ENCODE measurements around the gene CYTH2. TPM values are rescaled to one million over a fixed set of nuclear protein-coding genes. Genes with fewer than 3 reads are reported as not detected.
"Not testable (repeated sequence)": the region's sequence is repeated elsewhere in the genome, so short reads cannot be mapped to it uniquely, and the experiment has no call there.

Gene CYTH2
- polyA plus RNA-seq, 6 donors from 2014 or later, result 10.0 to 29.9 (median 20.3) TPM

- no peak for ATAC-seq (ENCODE audit: low read depth in 2 of 2)
- no peak overlapping the region for H3K27ac Mint-ChIP-seq
Observed at GRCh38 chr19:48484931-48485612, 15.9 kb downstream of the CYTH2 start.

GRCh38 chr19:48486706-48487105 lies 17.5 kb downstream of the CYTH2 start:
- peaks cover 12 to 20% (median 19%) of the 10 kb centered on the region in 3 donors for H3K4me1 Mint-ChIP-seq
- H3K27me3 Mint-ChIP-seq, result peaks cover under 1 to 17% (median 13%) of the 10 kb centered on the region in 3 donors
- not testable (repeated sequence) for H3K9me3 Mint-ChIP-seq; ATAC-seq (ENCODE audit: low read depth in 2 of 2); DNase-seq; H3K27ac Mint-ChIP-seq; H3K36me3 Mint-ChIP-seq
- peak overlapping the region in 1 of 8 donors; percentile 39 for H3K4me3 Mint-ChIP-seq

More at GRCh38 chr19:48484931-48485612, 15.9 kb downstream of the CYTH2 start:
- no peak for DNase-seq
- Mint-ChIP-seq H3K36me3 (no peaks in the 10 kb centered on the region), H3K4me3 (no peak overlapping the region), H3K4me1 (peaks cover 9 to 20% (median 19%) of the 10 kb centered on the region in 3 donors), H3K27me3 (peaks cover 0 to 17% (median 12%) of the 10 kb centered on the region in 3 donors), H3K9me3 (no peaks in the 10 kb centered on the region)

DNA sequence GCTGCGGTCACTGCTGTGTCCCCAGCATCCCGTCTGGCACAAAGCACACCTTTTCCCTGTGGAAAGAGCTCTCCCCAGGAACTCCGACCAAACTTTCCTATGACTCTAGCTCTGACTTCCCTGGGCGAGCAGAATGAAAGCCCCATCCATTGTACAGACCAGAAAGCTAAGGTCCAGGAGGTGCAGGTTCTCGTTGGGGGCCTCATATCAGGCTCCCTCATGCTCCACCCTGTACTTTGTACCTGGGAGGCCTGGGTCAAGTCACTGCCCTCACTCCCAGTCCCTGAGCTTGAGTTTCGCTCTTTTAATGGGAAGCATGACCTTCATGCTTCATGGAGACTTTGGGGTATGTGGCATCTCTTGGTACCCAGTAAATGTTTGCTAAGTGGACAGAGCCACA lies 18.4 kb downstream of the CYTH2 start:
- Mint-ChIP-seq H3K9me3 (no peaks in the 10 kb centered on the region), H3K4me3 (peak overlapping the region in 2 of 8 donors; percentile 21 to 25), H3K4me1 (peaks cover 21 to 27% (median 25%) of the 10 kb centered on the region in 3 donors), H3K27me3 (peaks cover 8 to 25% (median 22%) of the 10 kb centered on the region in 3 donors), H3K36me3 (no peaks in the 10 kb centered on the region), H3K27ac (no peak overlapping the region)
- no peak for ATAC-seq (ENCODE audit: low read depth in 2 of 2)
- no peak for DNase-seq

DNA sequence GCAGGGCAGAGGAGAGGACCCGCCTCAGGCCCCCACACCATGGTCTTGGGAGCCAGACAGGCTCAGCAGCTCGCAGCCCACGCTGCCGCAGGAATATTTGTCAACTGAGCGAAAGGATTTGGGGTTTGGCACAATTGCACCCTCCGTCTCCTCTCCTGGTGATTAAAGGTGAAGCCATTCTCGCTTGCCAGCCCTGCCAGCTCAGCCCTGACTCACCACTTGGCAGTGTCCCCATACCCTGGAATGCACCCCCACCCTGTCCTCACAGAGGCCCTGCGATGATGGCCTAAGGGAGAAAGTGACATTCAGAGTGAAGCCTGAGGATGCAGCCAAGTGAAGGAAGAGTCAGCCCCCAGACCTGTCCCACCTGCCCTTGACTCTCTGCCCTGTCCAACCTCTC lies 18.8 kb downstream of the CYTH2 start:
- Mint-ChIP-seq H3K27ac (no peak overlapping the region), H3K4me1 (peaks cover 25 to 31% (median 29%) of the 10 kb centered on the region in 3 donors), H3K36me3 (no peaks in the 10 kb centered on the region), H3K27me3 (peaks cover 10 to 29% (median 26%) of the 10 kb centered on the region in 3 donors), H3K9me3 (peaks cover 0 to 2% (median 0%) of the 10 kb centered on the region in 7 donors), H3K4me3 (peak overlapping the region in 1 of 8 donors; percentile 38)
- DNase-seq (no peak), ATAC-seq (ENCODE audit: low read depth in 2 of 2) (no peak)

DNA sequence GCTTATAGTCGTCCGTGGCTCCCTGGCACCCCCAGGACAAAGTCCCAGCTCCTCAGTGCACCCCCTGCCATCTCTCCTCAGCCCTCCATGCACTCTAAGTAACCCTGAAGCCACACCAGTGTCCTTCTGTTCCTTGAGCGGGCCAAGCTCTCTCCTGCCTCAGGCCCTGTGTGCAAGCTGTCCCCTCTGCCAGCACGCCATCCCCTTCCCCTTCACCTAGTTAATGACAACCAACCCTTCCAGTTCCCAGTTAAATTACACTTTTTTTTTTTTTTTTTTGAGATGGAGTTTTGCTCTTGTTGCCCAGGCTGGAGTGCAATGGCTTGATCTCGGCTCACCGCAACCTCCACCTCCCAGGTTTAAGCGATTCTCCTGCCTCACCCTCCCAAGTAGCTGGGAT lies 19.3 kb downstream of the CYTH2 start:
- H3K27ac Mint-ChIP-seq, result not testable (repeated sequence)

GRCh38 chr19:48489608-48490216 lies 20.5 kb downstream of the CYTH2 start:
- Mint-ChIP-seq H3K4me3 (peak overlapping the region in 6 of 8 donors; percentile 23 to 83 (median 57)), H3K4me1 (peaks cover 32 to 37% (median 34%) of the 10 kb centered on the region in 3 donors), H3K9me3 (peaks cover 0 to 3% (median 0%) of the 10 kb centered on the region in 7 donors), H3K36me3 (no peaks in the 10 kb centered on the region), H3K27ac (peak overlapping the region in 2 of 6 donors; percentile 30 to 42), H3K27me3 (peaks cover 12 to 40% (median 26%) of the 10 kb centered on the region in 3 donors)
- ATAC-seq (ENCODE audit: low read depth in 2 of 2) (peak; percentile 58), DNase-seq (peak; percentile 77)

More for the DNA sequence above, 19.3 kb downstream of the CYTH2 start:
- not testable (repeated sequence) for DNase-seq; H3K4me3 Mint-ChIP-seq; ATAC-seq (ENCODE audit: low read depth in 2 of 2); H3K9me3 Mint-ChIP-seq; H3K36me3 Mint-ChIP-seq
- H3K27me3 Mint-ChIP-seq, result peaks cover 10 to 33% (median 28%) of the 10 kb centered on the region in 3 donors
- H3K4me1 Mint-ChIP-seq, result peaks cover 26 to 36% (median 30%) of the 10 kb centered on the region in 3 donors

DNA sequence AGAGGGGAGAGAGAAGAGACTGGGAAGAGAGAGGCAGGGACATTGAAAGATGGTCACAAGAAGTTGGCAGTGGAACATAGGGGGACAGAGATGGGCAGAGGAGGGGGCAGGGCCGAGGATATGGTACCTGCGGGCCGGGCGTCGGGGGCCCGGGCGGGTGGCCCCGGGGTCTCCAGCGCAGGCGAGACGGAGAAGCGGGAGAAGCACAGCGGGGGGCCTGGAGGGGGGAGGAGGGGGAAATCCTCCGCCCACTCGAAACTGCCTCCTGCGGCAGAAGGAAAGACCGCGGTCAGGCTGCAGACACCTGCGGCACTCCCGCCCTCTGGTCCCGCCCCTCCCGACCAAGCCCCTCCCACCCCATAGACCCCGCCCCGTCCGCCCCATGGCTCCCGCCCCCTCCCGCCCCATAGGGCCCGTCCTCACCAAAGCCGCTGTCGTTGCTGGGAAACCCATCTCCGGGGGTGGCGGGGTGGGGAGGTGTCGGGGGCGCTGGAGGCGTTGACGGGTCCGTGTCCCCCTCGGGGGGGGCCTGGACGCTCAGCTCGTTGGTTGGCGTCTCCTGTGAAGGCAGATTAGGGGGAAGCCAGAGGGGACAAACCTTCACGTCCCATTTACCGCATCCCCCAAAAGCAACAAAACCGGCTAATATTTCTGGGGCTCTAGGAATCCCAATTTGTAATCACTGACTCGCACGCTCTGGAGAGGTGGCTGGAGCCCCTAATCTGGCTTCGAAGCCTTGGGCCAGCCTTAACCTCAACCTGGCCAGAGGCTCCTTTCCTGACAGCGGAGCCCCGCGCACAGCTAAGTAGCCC lies 22.0 kb downstream of the CYTH2 start:
- peak; percentile 59 for DNase-seq
- peaks cover 24 to 49% (median 40%) of the 10 kb centered on the region in 3 donors for H3K27me3 Mint-ChIP-seq
- H3K4me1 Mint-ChIP-seq, result peaks cover 32 to 40% (median 36%) of the 10 kb centered on the region in 3 donors
- peak; percentile 40 to 56 for ATAC-seq (ENCODE audit: low read depth in 2 of 2)
- peaks cover 0 to 3% (median 0%) of the 10 kb centered on the region in 7 donors for H3K9me3 Mint-ChIP-seq
- H3K27ac Mint-ChIP-seq, result peak overlapping the region in 3 of 6 donors; percentile 83 to 93 (median 84)
- no peaks in the 10 kb centered on the region for H3K36me3 Mint-ChIP-seq
- peak overlapping the region; percentile 38 to 82 (median 70) for H3K4me3 Mint-ChIP-seq

DNA sequence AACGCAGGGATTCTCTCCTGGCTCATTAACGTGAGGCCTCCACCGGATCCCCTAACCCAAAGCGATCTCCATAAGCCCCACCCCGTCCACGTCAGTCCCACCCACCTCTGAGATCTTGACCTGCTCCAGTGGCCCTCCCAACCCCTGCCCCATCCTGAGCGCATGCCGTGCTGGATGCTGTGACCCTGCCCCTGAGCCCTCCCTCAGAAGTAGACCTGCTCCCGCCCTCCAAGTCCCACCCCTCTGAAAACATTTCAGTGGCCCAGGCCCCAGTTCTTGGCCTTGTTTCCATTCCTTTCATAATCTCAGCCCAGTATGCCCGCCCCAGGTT lies 22.6 kb downstream of the CYTH2 start:
- H3K36me3 Mint-ChIP-seq, result no peaks in the 10 kb centered on the region
- DNase-seq, result no peak
- H3K4me3 Mint-ChIP-seq, result peak overlapping the region; percentile 38 to 82 (median 69)
- H3K27ac Mint-ChIP-seq, result peak overlapping the region in 1 of 6 donors; percentile 63
- ATAC-seq (ENCODE audit: low read depth in 2 of 2), result no peak
- peaks cover 0 to 3% (median 0%) of the 10 kb centered on the region in 7 donors for H3K9me3 Mint-ChIP-seq
- H3K4me1 Mint-ChIP-seq, result peaks cover 32 to 40% (median 36%) of the 10 kb centered on the region in 3 donors
- peaks cover 26 to 46% (median 45%) of the 10 kb centered on the region in 3 donors for H3K27me3 Mint-ChIP-seq

- peak; percentile 35 to 47 for ATAC-seq (ENCODE audit: low read depth in 2 of 2)
- DNase-seq, result peak; percentile 58
- Mint-ChIP-seq H3K4me1 (peaks cover 36 to 42% (median 38%) of the 10 kb centered on the region in 3 donors), H3K9me3 (peaks cover 0 to 3% (median 0%) of the 10 kb centered on the region in 7 donors), H3K36me3 (peaks cover 0 to 4% of the 10 kb centered on the region in 2 donors), H3K27ac (peak overlapping the region in 2 of 6 donors; percentile 37 to 57), H3K27me3 (peaks cover 30 to 56% (median 51%) of the 10 kb centered on the region in 3 donors), H3K4me3 (peak overlapping the region; percentile 47 to 82 (median 72))
Observed at GRCh38 chr19:48492925-48493717, 24.0 kb downstream of the CYTH2 start.

GRCh38 chr19:48493718-48494401 lies 24.7 kb downstream of the CYTH2 start:
- ATAC-seq (ENCODE audit: low read depth in 2 of 2) (no peak), DNase-seq (no peak)
- peaks cover 0 to 3% (median 0%) of the 10 kb centered on the region in 7 donors for H3K9me3 Mint-ChIP-seq
- peak overlapping the region; percentile 64 to 93 (median 82) for H3K4me3 Mint-ChIP-seq
- H3K36me3 Mint-ChIP-seq, result peaks cover 0 to 6% of the 10 kb centered on the region in 2 donors
- H3K4me1 Mint-ChIP-seq, result peaks cover 36 to 42% (median 37%) of the 10 kb centered on the region in 3 donors
- peaks cover 30 to 58% (median 48%) of the 10 kb centered on the region in 3 donors for H3K27me3 Mint-ChIP-seq
- no peak overlapping the region for H3K27ac Mint-ChIP-seq

- peaks cover 34 to 36% (median 36%) of the 10 kb centered on the region in 3 donors for H3K4me1 Mint-ChIP-seq
- H3K27ac Mint-ChIP-seq, result no peak overlapping the region
- no peak for DNase-seq
- peak overlapping the region in 7 of 8 donors; percentile 14 to 83 (median 51) for H3K4me3 Mint-ChIP-seq
- H3K36me3 Mint-ChIP-seq, result peaks cover 0 to 6% of the 10 kb centered on the region in 2 donors
- H3K9me3 Mint-ChIP-seq, result peaks cover 0 to 3% (median 0%) of the 10 kb centered on the region in 7 donors
- no peak for ATAC-seq (ENCODE audit: low read depth in 2 of 2)
- H3K27me3 Mint-ChIP-seq, result peaks cover 33 to 67% (median 58%) of the 10 kb centered on the region in 3 donors
Observed at GRCh38 chr19:48495396-48495795, 26.2 kb downstream of the CYTH2 start.

All from naive B cell (primary cell).